ENCODE measurements around the gene ASB8. TPM values are rescaled to one million over a fixed set of nuclear protein-coding genes. Genes with fewer than 3 reads are reported as not detected.

Gene ASB8
- total and polyA plus RNA-seq, 2 donors (not counting 1 experiment from before 2014, with no cell fraction given) = 23.8 to 35.0 TPM

DNA sequence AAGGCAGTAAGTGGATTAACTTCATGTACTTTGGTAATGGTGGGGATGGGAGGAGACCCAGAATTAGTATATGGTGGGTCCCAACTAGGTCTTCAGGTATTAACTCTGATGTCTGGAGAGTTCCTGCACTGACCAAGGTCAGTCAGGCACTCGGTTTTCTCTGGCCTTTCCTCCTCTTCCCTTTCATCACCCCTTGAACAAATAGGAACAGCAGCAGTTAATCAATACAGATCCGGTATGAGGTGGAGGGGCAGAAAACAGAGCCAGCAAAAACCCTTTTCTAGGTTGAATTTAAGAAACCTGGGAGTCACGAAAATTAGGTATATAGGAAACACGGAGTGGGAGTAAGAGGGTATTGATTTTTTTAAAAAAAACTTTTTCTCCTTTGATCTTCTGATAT, 34.1 kb downstream of the ASB8 start:
- no peak overlapping the region for H3K9ac ChIP-seq (ENCODE audit: insufficient read depth, low read length)
- H3K36me3 ChIP-seq (ENCODE audit: control insufficient read depth, insufficient read depth, low read length) = peaks cover 3% of the 10 kb centered on the region
- H3K27ac ChIP-seq (ENCODE audit: insufficient read depth, low read length) = no peak overlapping the region
- H3K27me3 ChIP-seq (ENCODE audit: control insufficient read depth, insufficient read depth, low read length) = no peaks in the 10 kb centered on the region
- no peaks in the 10 kb centered on the region for H4K20me1 ChIP-seq (ENCODE audit: control insufficient read depth, extremely low read depth, insufficient read depth, low read length)
- TF ChIP-seq EZH2 (IDR thresholded peaks at IDR 0.05; ENCODE audit: low read length, missing control alignments) (no peak), CTCF (conservative IDR thresholded peaks at IDR 0.05 in 1 of 2, IDR thresholded peaks at IDR 0.05 in 1 of 2; ENCODE audit: low read depth in 1 of 2, low read length in 2 of 2) (no peak)
- no peak for DNase-seq (ENCODE audit: low read depth in 2 of 2)
- no peak overlapping the region for H3K4me2 ChIP-seq (ENCODE audit: extremely low read depth, insufficient read depth, low read length)
- H3K9me3 ChIP-seq (ENCODE audit: control insufficient read depth, insufficient read depth, low read depth, low read length) = no peaks in the 10 kb centered on the region
- no peak overlapping the region for H3K4me3 ChIP-seq (replicated peaks in 1 of 4; ENCODE audit: control extremely low read depth in 1 of 4, insufficient read depth in 1 of 4, low read depth in 3 of 4, low read length in 4 of 4)
- no peak overlapping the region for H2AFZ ChIP-seq (ENCODE audit: low read length)
- peaks cover 18% of the 10 kb centered on the region for H3K79me2 ChIP-seq (ENCODE audit: control insufficient read depth, insufficient read depth, low read length)
- H3K4me1 ChIP-seq (ENCODE audit: control insufficient read depth, extremely low read depth, insufficient read depth, low read length) = peaks cover 2% of the 10 kb centered on the region

DNA sequence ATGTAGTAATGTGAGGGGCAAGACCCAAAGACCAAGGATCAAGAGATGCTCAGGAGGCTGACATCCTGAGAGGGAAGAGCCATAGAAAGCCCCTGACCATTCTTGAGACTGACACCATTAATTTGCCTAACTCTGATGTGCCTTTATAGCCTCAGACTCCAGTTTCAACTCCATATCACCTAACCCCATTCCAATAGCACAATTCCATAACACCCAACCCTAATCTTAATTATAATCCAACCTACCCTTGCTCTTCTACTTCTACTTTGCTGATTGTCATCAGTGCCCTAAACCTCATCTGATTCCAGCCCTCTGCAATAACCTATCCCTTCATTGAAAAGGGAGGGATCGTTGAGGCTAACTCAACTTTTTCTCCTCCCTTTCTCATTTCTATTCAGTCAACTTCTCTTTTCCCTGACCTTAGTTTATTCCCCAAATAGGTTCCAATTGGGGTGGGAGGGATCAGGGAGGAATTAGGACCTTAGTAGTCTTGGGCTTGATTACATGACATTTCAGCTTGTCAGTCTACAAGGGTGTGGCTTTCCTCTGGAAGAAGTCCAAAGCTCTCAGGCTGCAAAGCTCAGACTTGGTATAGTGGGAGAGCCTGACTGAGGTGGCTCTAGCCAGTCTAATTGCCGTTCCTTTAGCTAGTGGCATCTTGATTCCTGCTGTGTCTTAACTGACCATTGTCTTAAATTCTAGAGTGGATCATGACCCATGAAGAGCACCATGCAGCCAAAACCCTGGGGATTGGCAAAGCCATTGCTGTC, 35.1 kb downstream of the ASB8 start:
- no peak overlapping the region for H2AFZ ChIP-seq (ENCODE audit: low read length)
- no peak overlapping the region for H3K4me3 ChIP-seq (replicated peaks in 1 of 4; ENCODE audit: control extremely low read depth in 1 of 4, insufficient read depth in 1 of 4, low read depth in 3 of 4, low read length in 4 of 4)
- TF ChIP-seq CTCF (conservative IDR thresholded peaks at IDR 0.05 in 1 of 2, IDR thresholded peaks at IDR 0.05 in 1 of 2; ENCODE audit: low read depth in 1 of 2, low read length in 2 of 2) (no peak), EZH2 (IDR thresholded peaks at IDR 0.05; ENCODE audit: low read length, missing control alignments) (no peak)
- no peaks in the 10 kb centered on the region for H4K20me1 ChIP-seq (ENCODE audit: control insufficient read depth, extremely low read depth, insufficient read depth, low read length)
- no peak overlapping the region for H3K4me2 ChIP-seq (ENCODE audit: extremely low read depth, insufficient read depth, low read length)
- H3K27ac ChIP-seq (ENCODE audit: insufficient read depth, low read length) = no peak overlapping the region
- peaks cover 2% of the 10 kb centered on the region for H3K4me1 ChIP-seq (ENCODE audit: control insufficient read depth, extremely low read depth, insufficient read depth, low read length)
- H3K27me3 ChIP-seq (ENCODE audit: control insufficient read depth, insufficient read depth, low read length) = no peaks in the 10 kb centered on the region
- H3K9me3 ChIP-seq (ENCODE audit: control insufficient read depth, insufficient read depth, low read depth, low read length) = no peaks in the 10 kb centered on the region
- peaks cover 18% of the 10 kb centered on the region for H3K79me2 ChIP-seq (ENCODE audit: control insufficient read depth, insufficient read depth, low read length)
- H3K36me3 ChIP-seq (ENCODE audit: control insufficient read depth, insufficient read depth, low read length) = peaks cover 1% of the 10 kb centered on the region
- DNase-seq (ENCODE audit: low read depth in 2 of 2) = no peak
- H3K9ac ChIP-seq (ENCODE audit: insufficient read depth, low read length) = no peak overlapping the region

DNA sequence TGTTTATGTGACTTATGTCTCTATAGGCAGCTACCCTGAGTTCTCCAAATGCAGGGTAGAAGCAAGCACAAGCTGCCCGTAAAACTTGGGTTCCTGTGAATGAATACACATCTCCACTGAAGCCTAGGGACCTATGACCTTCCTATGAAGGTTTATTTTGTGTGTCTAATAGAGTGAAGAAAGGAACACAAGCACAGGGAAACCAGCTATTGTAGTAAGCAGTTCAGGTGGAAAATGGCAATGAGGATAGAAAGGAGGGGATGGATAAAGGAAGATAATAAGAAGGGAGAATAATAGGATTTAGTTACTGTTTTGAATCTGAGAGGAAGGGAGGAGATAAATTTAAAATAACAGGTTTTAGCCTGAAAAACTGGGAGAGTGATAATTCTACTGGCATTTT, 35.8 kb downstream of the ASB8 start:
- H3K79me2 ChIP-seq (ENCODE audit: control insufficient read depth, insufficient read depth, low read length) = peaks cover 18% of the 10 kb centered on the region

More for the DNA sequence above, 35.8 kb downstream of the ASB8 start:
- H3K9me3 ChIP-seq (ENCODE audit: control insufficient read depth, insufficient read depth, low read depth, low read length) = no peaks in the 10 kb centered on the region
- H2AFZ ChIP-seq (ENCODE audit: low read length) = no peak overlapping the region
- H3K27me3 ChIP-seq (ENCODE audit: control insufficient read depth, insufficient read depth, low read length) = no peaks in the 10 kb centered on the region
- no peak overlapping the region for H3K27ac ChIP-seq (ENCODE audit: insufficient read depth, low read length)
- TF ChIP-seq EZH2 (IDR thresholded peaks at IDR 0.05; ENCODE audit: low read length, missing control alignments) = no peak
- TF ChIP-seq CTCF (conservative IDR thresholded peaks at IDR 0.05 in 1 of 2, IDR thresholded peaks at IDR 0.05 in 1 of 2; ENCODE audit: low read depth in 1 of 2, low read length in 2 of 2) = no peak
- H3K36me3 ChIP-seq (ENCODE audit: control insufficient read depth, insufficient read depth, low read length) = no peaks in the 10 kb centered on the region
- H4K20me1 ChIP-seq (ENCODE audit: control insufficient read depth, extremely low read depth, insufficient read depth, low read length) = no peaks in the 10 kb centered on the region
- no peak overlapping the region for H3K4me3 ChIP-seq (replicated peaks in 1 of 4; ENCODE audit: control extremely low read depth in 1 of 4, insufficient read depth in 1 of 4, low read depth in 3 of 4, low read length in 4 of 4)
- no peak for DNase-seq (ENCODE audit: low read depth in 2 of 2)
- H3K4me2 ChIP-seq (ENCODE audit: extremely low read depth, insufficient read depth, low read length) = no peak overlapping the region
- H3K4me1 ChIP-seq (ENCODE audit: control insufficient read depth, extremely low read depth, insufficient read depth, low read length) = peaks cover 2% of the 10 kb centered on the region
- no peak overlapping the region for H3K9ac ChIP-seq (ENCODE audit: insufficient read depth, low read length)

Data from fibroblast of lung (primary cell).